Measurements from ENCODE around the gene FBLN2.

The FBLN2 gene

DNA sequence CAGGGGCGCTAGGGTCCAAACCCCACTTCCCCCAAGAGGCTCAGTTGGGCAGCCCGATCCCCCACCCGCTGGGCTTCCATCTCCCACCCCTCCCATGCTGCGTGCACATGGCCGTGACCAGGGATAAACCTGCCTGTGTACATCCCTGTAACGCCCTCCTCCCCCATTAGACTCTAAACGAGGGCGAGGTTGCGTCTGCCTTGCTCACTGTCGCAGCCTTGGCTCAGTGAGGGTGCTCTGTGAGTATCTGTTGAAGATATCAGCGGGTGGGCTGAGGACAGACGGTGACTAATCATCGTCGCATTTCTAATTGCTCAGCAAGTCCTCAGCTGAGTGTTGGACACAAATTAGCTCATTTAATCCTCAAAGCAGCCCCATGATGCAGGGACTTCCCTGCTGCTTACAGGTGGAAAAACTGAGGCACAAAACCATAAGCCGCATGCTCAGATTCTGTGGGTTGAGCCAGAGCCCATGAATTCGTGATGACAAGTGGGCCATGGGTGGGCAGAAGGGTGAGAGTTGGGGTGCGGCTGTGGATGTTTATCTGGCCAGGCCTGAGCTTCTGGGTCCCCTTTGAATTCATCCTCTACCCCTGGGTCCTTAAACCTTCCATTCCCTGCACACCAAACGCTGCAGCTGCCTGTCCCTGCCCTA, 26.0 kb downstream of the FBLN2 start:
- peak overlapping the region; percentile 78 for H2AFZ ChIP-seq (ENCODE audit: low read length)
- no peak overlapping the region for H2AK5ac ChIP-seq (ENCODE audit: low read depth, low read length)
- no peak overlapping the region for H3K4me3 ChIP-seq (ENCODE audit: low read length in 2 of 2)
- no peaks in the 10 kb centered on the region for H3K27me3 ChIP-seq (ENCODE audit: control insufficient read depth in 3 of 3, insufficient read depth in 3 of 3, low read depth in 1 of 3, low read length in 3 of 3)
- H2BK12ac ChIP-seq (ENCODE audit: low read length), result no peak overlapping the region
- H2BK120ac ChIP-seq (ENCODE audit: low read depth, low read length), result no peak overlapping the region
- no peaks in the 10 kb centered on the region for H3K79me1 ChIP-seq (ENCODE audit: low read depth, low read length)
- no peak overlapping the region for H4K8ac ChIP-seq (ENCODE audit: low read depth, low read length)
- H3K4me2 ChIP-seq (ENCODE audit: insufficient read depth, low read length, poor library complexity, severe bottlenecking), result no peak overlapping the region
- H2BK15ac ChIP-seq (ENCODE audit: low read length), result no peak overlapping the region
- H3K27ac ChIP-seq (replicated peaks; ENCODE audit: low read length), result no peak overlapping the region
- H3K18ac ChIP-seq (ENCODE audit: low read length), result no peak overlapping the region
- H3K4ac ChIP-seq (ENCODE audit: low read length), result no peak overlapping the region
- H2BK5ac ChIP-seq (ENCODE audit: low read length), result no peak overlapping the region
- no peak overlapping the region for H3K14ac ChIP-seq (ENCODE audit: low read length)
- H3K36me3 ChIP-seq (replicated peaks in 1 of 2; ENCODE audit: control insufficient read depth in 2 of 2, insufficient read depth in 2 of 2, low read length in 2 of 2), result no peaks in the 10 kb centered on the region
- peak overlapping the region; percentile 5 for H3K9ac ChIP-seq (ENCODE audit: low read depth, low read length, poor library complexity)
- H3K23ac ChIP-seq (ENCODE audit: low read depth, low read length, poor library complexity), result peak overlapping the region; percentile 15
- peaks cover 17 to 27% of the 10 kb centered on the region in 2 donors for H3K4me1 ChIP-seq (ENCODE audit: control insufficient read depth in 2 of 2, insufficient read depth in 1 of 2, low read depth in 1 of 2, low read length in 2 of 2)
- H3K9me3 ChIP-seq (replicated peaks in 1 of 2; ENCODE audit: control insufficient read depth in 2 of 2, insufficient read depth in 1 of 2, low read depth in 1 of 2, low read length in 2 of 2), result no peaks in the 10 kb centered on the region
- WGBS, 2 donors (ENCODE audit: extremely low coverage in 2 of 2, insufficient read length in 2 of 2, insufficient replicate concordance in 1 of 2), result no CpG with 5 or more reads among the region's 18 CpGs
- no peak overlapping the region for H4K91ac ChIP-seq (ENCODE audit: low read depth, low read length, poor library complexity)
- DNase-seq (ENCODE audit: low spot score), result no peak

DNA sequence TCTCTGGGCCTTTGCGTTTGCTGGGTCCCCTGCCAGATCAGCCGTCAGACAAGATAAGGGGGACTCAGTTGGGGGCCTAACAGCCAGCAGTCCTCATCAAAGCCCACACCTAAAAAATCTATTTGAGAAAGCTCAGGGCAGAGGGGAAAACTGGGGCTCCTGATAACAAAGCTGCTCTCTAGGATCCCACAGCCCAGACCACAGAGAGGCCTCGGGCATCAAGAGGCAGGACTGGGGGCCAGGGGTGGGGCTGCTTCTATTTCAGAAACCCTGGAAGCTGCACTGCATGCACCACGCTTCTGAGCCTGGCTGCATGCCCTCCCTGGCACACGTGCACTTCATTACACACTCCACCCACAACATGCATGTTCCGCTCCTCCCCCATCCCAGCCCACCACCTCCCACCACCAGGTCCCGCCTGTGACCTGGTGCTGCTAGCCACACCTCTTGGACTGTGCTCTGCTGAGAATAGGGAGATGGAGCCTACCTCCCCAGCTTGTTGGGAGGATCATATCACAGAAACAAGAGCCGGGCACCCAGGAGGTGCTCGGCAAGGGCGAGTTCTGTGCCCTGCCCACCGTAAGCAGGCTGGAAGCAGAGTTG, 26.6 kb downstream of the FBLN2 start:
- no peak for DNase-seq (ENCODE audit: low spot score)
- peak overlapping the region; percentile 78 for H2AFZ ChIP-seq (ENCODE audit: low read length)
- H3K23ac ChIP-seq (ENCODE audit: low read depth, low read length, poor library complexity), result peak overlapping the region; percentile 14
- no peaks in the 10 kb centered on the region for H3K27me3 ChIP-seq (ENCODE audit: control insufficient read depth in 3 of 3, insufficient read depth in 3 of 3, low read depth in 1 of 3, low read length in 3 of 3)
- peak overlapping the region; percentile 12 for H2AK5ac ChIP-seq (ENCODE audit: low read depth, low read length)
- peak overlapping the region; percentile 57 for H3K9ac ChIP-seq (ENCODE audit: low read depth, low read length, poor library complexity)
- H2BK5ac ChIP-seq (ENCODE audit: low read length), result peak overlapping the region; percentile 54
- no peak overlapping the region for H4K8ac ChIP-seq (ENCODE audit: low read depth, low read length)
- no peaks in the 10 kb centered on the region for H3K79me1 ChIP-seq (ENCODE audit: low read depth, low read length)
- no peak overlapping the region for H3K14ac ChIP-seq (ENCODE audit: low read length)
- H3K36me3 ChIP-seq (replicated peaks in 1 of 2; ENCODE audit: control insufficient read depth in 2 of 2, insufficient read depth in 2 of 2, low read length in 2 of 2), result no peaks in the 10 kb centered on the region
- no peaks in the 10 kb centered on the region for H3K9me3 ChIP-seq (replicated peaks in 1 of 2; ENCODE audit: control insufficient read depth in 2 of 2, insufficient read depth in 1 of 2, low read depth in 1 of 2, low read length in 2 of 2)
- no peak overlapping the region for H4K91ac ChIP-seq (ENCODE audit: low read depth, low read length, poor library complexity)
- WGBS, 2 donors (ENCODE audit: extremely low coverage in 2 of 2, insufficient read length in 2 of 2, insufficient replicate concordance in 1 of 2), result no CpG with 5 or more reads among the region's 11 CpGs
- peak overlapping the region; percentile 55 for H2BK15ac ChIP-seq (ENCODE audit: low read length)
- peaks cover 17 to 27% of the 10 kb centered on the region in 2 donors for H3K4me1 ChIP-seq (ENCODE audit: control insufficient read depth in 2 of 2, insufficient read depth in 1 of 2, low read depth in 1 of 2, low read length in 2 of 2)
- H3K4me2 ChIP-seq (ENCODE audit: insufficient read depth, low read length, poor library complexity, severe bottlenecking), result no peak overlapping the region
- no peak overlapping the region for H3K4ac ChIP-seq (ENCODE audit: low read length)
- H3K18ac ChIP-seq (ENCODE audit: low read length), result peak overlapping the region; percentile 67
- no peak overlapping the region for H2BK12ac ChIP-seq (ENCODE audit: low read length)
- no peak overlapping the region for H3K27ac ChIP-seq (replicated peaks; ENCODE audit: low read length)
- H2BK120ac ChIP-seq (ENCODE audit: low read depth, low read length), result peak overlapping the region; percentile 19
- H3K4me3 ChIP-seq (ENCODE audit: low read length in 2 of 2), result peak overlapping the region in 1 of 2 donors; percentile 5

DNA sequence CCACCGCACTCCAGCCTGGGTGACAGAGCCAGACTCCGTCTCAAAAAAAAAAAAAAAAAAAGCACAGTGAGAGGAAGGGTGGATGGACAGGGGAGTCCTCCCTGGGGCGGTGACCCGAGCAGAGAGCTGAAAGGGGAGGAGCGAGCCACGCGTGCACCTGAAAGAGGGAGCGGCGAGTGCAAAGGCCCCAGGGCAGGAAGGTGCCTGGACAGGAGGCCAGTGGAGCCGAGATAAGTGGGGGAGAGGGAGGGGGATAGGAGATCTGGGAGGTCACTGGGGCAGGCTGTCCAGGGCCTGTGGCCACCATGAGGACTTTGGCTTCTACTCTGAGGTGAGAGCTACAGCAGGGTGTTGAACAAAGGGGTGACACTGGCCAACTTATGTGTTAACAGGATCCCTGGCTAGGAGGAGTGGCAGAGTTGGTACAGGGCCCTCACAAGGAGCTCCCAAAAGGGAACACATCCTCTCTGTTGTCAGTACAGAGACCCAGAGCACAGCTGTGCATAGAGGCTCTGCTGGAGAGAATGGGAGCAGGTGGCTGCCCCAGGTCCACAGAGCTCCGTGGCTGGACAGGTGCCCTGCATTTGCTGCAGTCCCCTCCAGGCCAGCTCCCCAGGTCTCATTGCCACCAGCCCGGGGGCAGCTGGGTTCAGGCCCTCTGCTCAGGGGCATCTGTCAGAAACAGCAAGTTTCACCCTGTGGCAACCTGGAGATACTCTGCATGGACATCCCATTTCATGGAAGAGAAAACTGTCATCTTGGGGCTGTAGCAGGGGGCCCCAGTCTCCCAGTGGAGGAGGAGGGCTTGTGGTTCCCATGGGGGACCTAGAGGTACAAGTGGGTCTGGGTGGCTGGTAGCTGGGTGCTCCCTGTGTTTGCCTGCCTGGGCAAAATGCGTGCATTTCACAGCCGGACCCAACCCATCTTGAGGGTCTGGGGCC, 28.5 kb downstream of the FBLN2 start:
- no CpG with 5 or more reads among the region's 14 CpGs for WGBS, 2 donors (ENCODE audit: extremely low coverage in 2 of 2, insufficient read length in 2 of 2, insufficient replicate concordance in 1 of 2)

DNA sequence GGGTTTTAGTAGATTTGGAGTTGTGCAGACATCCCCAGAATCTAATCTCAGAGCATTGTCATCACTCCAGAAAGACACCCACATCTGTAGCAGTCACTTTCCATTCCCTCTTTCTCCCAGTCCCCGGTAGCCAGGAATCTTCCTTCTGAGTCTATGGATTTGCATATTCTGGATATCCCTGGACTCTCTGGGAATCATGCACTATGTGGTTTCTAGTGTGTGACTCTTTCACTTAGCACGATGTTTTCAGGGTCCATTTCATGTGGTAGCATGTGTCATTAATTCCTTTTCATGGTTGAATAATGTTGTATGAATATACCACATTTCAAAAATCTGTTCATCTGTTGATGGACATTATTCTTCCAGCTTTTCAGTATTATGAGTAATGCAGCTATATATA, 29.3 kb downstream of the FBLN2 start:
- H2AK5ac ChIP-seq (ENCODE audit: low read depth, low read length), result no peak overlapping the region
- no peak overlapping the region for H3K14ac ChIP-seq (ENCODE audit: low read length)

More for the DNA sequence above, 28.5 kb downstream of the FBLN2 start:
- Histone ChIP-seq H3K36me3 (replicated peaks in 1 of 2; ENCODE audit: control insufficient read depth in 2 of 2, insufficient read depth in 2 of 2, low read length in 2 of 2) (no peaks in the 10 kb centered on the region), H2AFZ (ENCODE audit: low read length) (no peak overlapping the region), H2BK12ac (ENCODE audit: low read length) (no peak overlapping the region), H2AK5ac (ENCODE audit: low read depth, low read length) (no peak overlapping the region), H2BK120ac (ENCODE audit: low read depth, low read length) (no peak overlapping the region), H3K9ac (ENCODE audit: low read depth, low read length, poor library complexity) (no peak overlapping the region), H3K27me3 (ENCODE audit: control insufficient read depth in 3 of 3, insufficient read depth in 3 of 3, low read depth in 1 of 3, low read length in 3 of 3) (no peaks in the 10 kb centered on the region), H4K8ac (ENCODE audit: low read depth, low read length) (no peak overlapping the region), H4K91ac (ENCODE audit: low read depth, low read length, poor library complexity) (no peak overlapping the region), H2BK15ac (ENCODE audit: low read length) (no peak overlapping the region), H3K27ac (replicated peaks; ENCODE audit: low read length) (no peak overlapping the region), H3K9me3 (replicated peaks in 1 of 2; ENCODE audit: control insufficient read depth in 2 of 2, insufficient read depth in 1 of 2, low read depth in 1 of 2, low read length in 2 of 2) (no peaks in the 10 kb centered on the region), H3K18ac (ENCODE audit: low read length) (no peak overlapping the region), H3K4me2 (ENCODE audit: insufficient read depth, low read length, poor library complexity, severe bottlenecking) (no peak overlapping the region), H3K79me1 (ENCODE audit: low read depth, low read length) (no peaks in the 10 kb centered on the region), H3K4me3 (ENCODE audit: low read length in 2 of 2) (peak overlapping the region in 1 of 2 donors; percentile 33), H3K4me1 (ENCODE audit: control insufficient read depth in 2 of 2, insufficient read depth in 1 of 2, low read depth in 1 of 2, low read length in 2 of 2) (peaks cover 17 to 23% of the 10 kb centered on the region in 2 donors), H3K14ac (ENCODE audit: low read length) (no peak overlapping the region), H3K4ac (ENCODE audit: low read length) (no peak overlapping the region), H3K23ac (ENCODE audit: low read depth, low read length, poor library complexity) (no peak overlapping the region), H2BK5ac (ENCODE audit: low read length) (no peak overlapping the region)
- no peak for DNase-seq (ENCODE audit: low spot score)

More for the DNA sequence above, 29.3 kb downstream of the FBLN2 start:
- no peak overlapping the region for H3K4ac ChIP-seq (ENCODE audit: low read length)
- H2BK5ac ChIP-seq (ENCODE audit: low read length), result no peak overlapping the region
- no peak overlapping the region for H4K8ac ChIP-seq (ENCODE audit: low read depth, low read length)
- no peak overlapping the region for H3K18ac ChIP-seq (ENCODE audit: low read length)
- no peaks in the 10 kb centered on the region for H3K36me3 ChIP-seq (replicated peaks in 1 of 2; ENCODE audit: control insufficient read depth in 2 of 2, insufficient read depth in 2 of 2, low read length in 2 of 2)
- H2BK12ac ChIP-seq (ENCODE audit: low read length), result no peak overlapping the region
- H3K4me2 ChIP-seq (ENCODE audit: insufficient read depth, low read length, poor library complexity, severe bottlenecking), result no peak overlapping the region
- no CpG with 5 or more reads among the region's 2 CpGs for WGBS, 2 donors (ENCODE audit: extremely low coverage in 2 of 2, insufficient read length in 2 of 2, insufficient replicate concordance in 1 of 2)
- H2BK15ac ChIP-seq (ENCODE audit: low read length), result no peak overlapping the region
- no peak overlapping the region for H2BK120ac ChIP-seq (ENCODE audit: low read depth, low read length)
- H3K27me3 ChIP-seq (ENCODE audit: control insufficient read depth in 3 of 3, insufficient read depth in 3 of 3, low read depth in 1 of 3, low read length in 3 of 3), result no peaks in the 10 kb centered on the region
- no peak for DNase-seq (ENCODE audit: low spot score)
- no peak overlapping the region for H3K9ac ChIP-seq (ENCODE audit: low read depth, low read length, poor library complexity)
- peaks cover 17 to 23% of the 10 kb centered on the region in 2 donors for H3K4me1 ChIP-seq (ENCODE audit: control insufficient read depth in 2 of 2, insufficient read depth in 1 of 2, low read depth in 1 of 2, low read length in 2 of 2)
- H2AFZ ChIP-seq (ENCODE audit: low read length), result no peak overlapping the region
- no peak overlapping the region for H3K4me3 ChIP-seq (ENCODE audit: low read length in 2 of 2)
- no peaks in the 10 kb centered on the region for H3K9me3 ChIP-seq (replicated peaks in 1 of 2; ENCODE audit: control insufficient read depth in 2 of 2, insufficient read depth in 1 of 2, low read depth in 1 of 2, low read length in 2 of 2)
- no peak overlapping the region for H3K23ac ChIP-seq (ENCODE audit: low read depth, low read length, poor library complexity)
- no peaks in the 10 kb centered on the region for H3K79me1 ChIP-seq (ENCODE audit: low read depth, low read length)
- H4K91ac ChIP-seq (ENCODE audit: low read depth, low read length, poor library complexity), result no peak overlapping the region
- H3K27ac ChIP-seq (replicated peaks; ENCODE audit: low read length), result no peak overlapping the region

Data from neuronal stem cell (in vitro differentiated cells).